Measurements from ENCODE around the gene RRP8. TPM values are rescaled to one million over a fixed set of nuclear protein-coding genes. Genes with fewer than 3 reads are reported as not detected.
A peak's percentile ranks its signal among the peaks of the same experiment; 100 is the strongest.

RRP8 gene
- total RNA-seq, 1 experiment from 2014 or later, result 16.0 TPM

DNA sequence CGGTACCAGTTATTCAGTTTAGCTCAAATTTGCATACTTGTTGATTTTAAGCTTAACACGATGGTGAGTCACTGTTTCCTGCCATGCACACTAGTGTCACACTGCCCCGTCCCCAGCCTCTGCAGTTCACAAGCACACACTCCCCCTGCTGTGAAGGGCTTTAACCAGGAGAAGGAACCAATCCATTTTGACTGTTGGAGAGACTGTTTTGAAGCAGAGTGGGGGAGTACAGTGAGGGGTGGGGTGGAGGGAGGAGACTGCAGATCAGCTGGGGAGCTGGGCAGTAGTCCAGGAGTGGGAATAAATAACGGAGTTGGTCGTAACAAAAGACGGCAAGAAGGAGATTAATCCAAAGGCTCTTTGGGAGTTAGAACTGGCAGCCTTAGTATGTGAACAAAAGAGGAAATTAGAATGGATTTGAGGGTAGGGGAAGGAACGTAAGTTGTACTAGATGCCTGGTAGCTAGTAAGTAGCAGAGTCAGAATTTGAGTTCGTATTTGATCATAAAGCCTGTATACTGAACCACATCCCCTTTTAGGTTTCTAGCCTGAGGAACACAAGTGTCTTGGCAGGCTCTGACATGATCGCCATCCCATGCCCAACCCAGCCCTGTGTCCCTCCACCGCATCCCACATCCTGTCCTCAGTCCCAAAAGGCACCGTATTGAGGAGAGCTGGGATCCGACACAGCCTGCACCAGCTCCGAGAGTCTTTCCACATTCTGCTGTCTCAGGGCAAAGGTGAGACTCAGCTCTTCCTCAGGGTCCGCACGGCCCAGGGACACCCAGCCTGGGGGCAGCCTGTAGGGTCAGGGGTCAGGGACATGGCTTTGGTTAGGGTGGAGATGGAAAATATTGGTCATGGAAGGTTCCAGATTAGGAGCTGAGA, 14.9 kb upstream of the RRP8 start:
- no peak overlapping the region for H4K8ac ChIP-seq (replicated peaks; ENCODE audit: insufficient read length, low read depth, low read length)
- no peak overlapping the region for H2BK5ac ChIP-seq (ENCODE audit: insufficient read length, low read length)
- H3K14ac ChIP-seq (ENCODE audit: insufficient read depth, low read length), result no peak overlapping the region
- no peak overlapping the region for H3K56ac ChIP-seq (ENCODE audit: insufficient read length, low read depth, low read length)
- H3K27me3 Mint-ChIP-seq (ENCODE audit: low read depth), result no peaks in the 10 kb centered on the region
- TF ChIP-seq, protein P1, sequence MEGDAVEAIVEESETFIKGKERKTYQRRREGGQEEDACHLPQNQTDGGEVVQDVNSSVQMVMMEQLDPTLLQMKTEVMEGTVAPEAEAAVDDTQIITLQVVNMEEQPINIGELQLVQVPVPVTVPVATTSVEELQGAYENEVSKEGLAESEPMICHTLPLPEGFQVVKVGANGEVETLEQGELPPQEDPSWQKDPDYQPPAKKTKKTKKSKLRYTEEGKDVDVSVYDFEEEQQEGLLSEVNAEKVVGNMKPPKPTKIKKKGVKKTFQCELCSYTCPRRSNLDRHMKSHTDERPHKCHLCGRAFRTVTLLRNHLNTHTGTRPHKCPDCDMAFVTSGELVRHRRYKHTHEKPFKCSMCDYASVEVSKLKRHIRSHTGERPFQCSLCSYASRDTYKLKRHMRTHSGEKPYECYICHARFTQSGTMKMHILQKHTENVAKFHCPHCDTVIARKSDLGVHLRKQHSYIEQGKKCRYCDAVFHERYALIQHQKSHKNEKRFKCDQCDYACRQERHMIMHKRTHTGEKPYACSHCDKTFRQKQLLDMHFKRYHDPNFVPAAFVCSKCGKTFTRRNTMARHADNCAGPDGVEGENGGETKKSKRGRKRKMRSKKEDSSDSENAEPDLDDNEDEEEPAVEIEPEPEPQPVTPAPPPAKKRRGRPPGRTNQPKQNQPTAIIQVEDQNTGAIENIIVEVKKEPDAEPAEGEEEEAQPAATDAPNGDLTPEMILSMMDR (conservative IDR thresholded peaks at IDR 0.05), result no peak
- H2BK120ac ChIP-seq (ENCODE audit: low read depth, low read length, poor library complexity, severe bottlenecking), result no peak overlapping the region
- H2BK20ac ChIP-seq (ENCODE audit: low read depth, low read length, poor library complexity, severe bottlenecking), result no peak overlapping the region
- no peak overlapping the region for H3T11ph ChIP-seq (ENCODE audit: low read length)
- peaks cover 8% of the 10 kb centered on the region for H3K23me2 ChIP-seq (ENCODE audit: insufficient read length, low read depth, low read length, poor library complexity, severe bottlenecking)
- peak overlapping the region; percentile 92 for H3K4me2 ChIP-seq (ENCODE audit: insufficient read depth, insufficient read length, low read length)
- H3K4me1 ChIP-seq (ENCODE audit: insufficient read depth, low read length), result no peaks in the 10 kb centered on the region
- no peak overlapping the region for H2AK5ac ChIP-seq (ENCODE audit: insufficient read length, low read length)
- H3K9me3 ChIP-seq (ENCODE audit: control insufficient read depth, low read depth, low read length), result no peaks in the 10 kb centered on the region
- H3K27me3 ChIP-seq (ENCODE audit: insufficient read depth, low read length), result no peaks in the 10 kb centered on the region
- no peak overlapping the region; a peak in 1 of 7 replicates for H3K27ac Mint-ChIP-seq
- H3K4me1 Mint-ChIP-seq, result no peaks in the 10 kb centered on the region; a peak in 2 of 4 replicates
- H3K79me2 ChIP-seq (ENCODE audit: insufficient read depth, low read length), result no peaks in the 10 kb centered on the region
- 100% methylated on average over 1 of the region's 15 CpGs for WGBS (ENCODE audit: extremely low coverage, insufficient read length, low lambda C conversion rate)
- DNase-seq, result no peak
- H4K5ac ChIP-seq (ENCODE audit: insufficient read length, low read depth, low read length), result peak overlapping the region; percentile 41
- H3K4ac ChIP-seq (ENCODE audit: low read depth, low read length), result no peak overlapping the region
- H4K20me1 ChIP-seq (ENCODE audit: control insufficient read depth, insufficient read depth, insufficient read length), result no peaks in the 10 kb centered on the region
- H3K36me3 Mint-ChIP-seq (ENCODE audit: insufficient read depth in 1 of 3, low read depth in 3 of 3), result peaks cover 3 to 20% (median 10%) of the 10 kb centered on the region in 3 experiments; a peak in 6 of 7 replicates
- H2AFZ ChIP-seq (ENCODE audit: low read length), result no peak overlapping the region
- H3K18ac ChIP-seq (ENCODE audit: insufficient read length, low read depth, low read length), result no peak overlapping the region
- H3K9me3 Mint-ChIP-seq, result no peaks in the 10 kb centered on the region
- H3K4me3 Mint-ChIP-seq, result no peak overlapping the region
- H4K91ac ChIP-seq (ENCODE audit: insufficient read length, low read depth, low read length), result no peak overlapping the region
- no peak overlapping the region for H2BK15ac ChIP-seq (ENCODE audit: low read depth, low read length)
- H3K9ac ChIP-seq (ENCODE audit: extremely low read depth, insufficient read length, low read length), result peak overlapping the region; percentile 81
- H2BK12ac ChIP-seq (ENCODE audit: insufficient read length, low read depth, low read length), result no peak overlapping the region
- H3K27ac ChIP-seq (ENCODE audit: insufficient read length, low read depth, low read length), result no peak overlapping the region
- H3K23ac ChIP-seq (ENCODE audit: insufficient read length, low read depth, low read length), result no peak overlapping the region
- H3K79me1 ChIP-seq (ENCODE audit: insufficient read depth, low read depth, low read length, poor library complexity, severe bottlenecking), result no peaks in the 10 kb centered on the region
